Hepatocyte (in vitro differentiated cells): Measurements from ENCODE around the gene GIMAP6.
"Not testable (repeated sequence)": the region's sequence is repeated elsewhere in the genome, so short reads cannot be mapped to it uniquely, and the experiment has no call there.

ENCODE experiments used
- EZH2 ChIP-seq: fragments of 200-600 bp; sonication (generic); IDR thresholded peaks from 2 replicates; pipeline ENCODE4 v1.6.1; 2016; ENCODE audit warnings: antibody characterized with exemption, mild to moderate bottlenecking, borderline replicate concordance
- TF ChIP-seq, protein P1 (sequence below): fragments of 200-600 bp; sonication (generic); IDR thresholded peaks from 2 replicates; pipeline ENCODE4 v1.5.1; 2016; ENCODE audit warnings: antibody characterized with exemption, mild to moderate bottlenecking; ENCODE audit not compliant: poor library complexity

DNA sequence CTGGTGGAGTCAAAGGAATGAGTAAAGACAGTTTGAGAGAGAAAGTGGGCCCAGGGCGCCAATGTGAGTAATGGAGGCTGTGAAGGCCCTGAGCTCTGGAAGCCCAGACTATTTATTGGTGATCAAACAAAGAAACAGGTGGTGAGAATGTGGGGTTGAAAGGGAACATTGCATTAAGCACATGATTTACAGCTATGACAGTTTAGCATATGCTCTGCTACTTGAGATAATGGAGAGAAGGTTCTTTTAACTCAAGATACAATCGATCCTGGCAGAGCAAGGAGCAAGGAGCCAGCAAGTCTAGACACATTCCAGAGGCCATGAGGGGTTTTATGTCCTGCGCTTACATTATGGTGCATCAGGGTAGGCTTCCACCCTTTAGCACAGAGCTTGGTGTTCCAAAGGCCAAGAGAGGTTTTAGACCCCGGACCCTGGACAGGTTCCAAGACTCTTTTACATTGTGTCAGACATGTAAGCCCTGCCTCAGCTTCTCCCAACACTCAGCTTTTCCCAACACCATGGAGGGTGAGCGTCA is 16.9 kb downstream of the GIMAP6 start:
- TF ChIP-seq, protein P1, sequence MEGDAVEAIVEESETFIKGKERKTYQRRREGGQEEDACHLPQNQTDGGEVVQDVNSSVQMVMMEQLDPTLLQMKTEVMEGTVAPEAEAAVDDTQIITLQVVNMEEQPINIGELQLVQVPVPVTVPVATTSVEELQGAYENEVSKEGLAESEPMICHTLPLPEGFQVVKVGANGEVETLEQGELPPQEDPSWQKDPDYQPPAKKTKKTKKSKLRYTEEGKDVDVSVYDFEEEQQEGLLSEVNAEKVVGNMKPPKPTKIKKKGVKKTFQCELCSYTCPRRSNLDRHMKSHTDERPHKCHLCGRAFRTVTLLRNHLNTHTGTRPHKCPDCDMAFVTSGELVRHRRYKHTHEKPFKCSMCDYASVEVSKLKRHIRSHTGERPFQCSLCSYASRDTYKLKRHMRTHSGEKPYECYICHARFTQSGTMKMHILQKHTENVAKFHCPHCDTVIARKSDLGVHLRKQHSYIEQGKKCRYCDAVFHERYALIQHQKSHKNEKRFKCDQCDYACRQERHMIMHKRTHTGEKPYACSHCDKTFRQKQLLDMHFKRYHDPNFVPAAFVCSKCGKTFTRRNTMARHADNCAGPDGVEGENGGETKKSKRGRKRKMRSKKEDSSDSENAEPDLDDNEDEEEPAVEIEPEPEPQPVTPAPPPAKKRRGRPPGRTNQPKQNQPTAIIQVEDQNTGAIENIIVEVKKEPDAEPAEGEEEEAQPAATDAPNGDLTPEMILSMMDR: not testable (repeated sequence)
- not testable (repeated sequence) for TF ChIP-seq EZH2
